Measurements from ENCODE around the gene GNL1. TPM values are rescaled to one million over a fixed set of nuclear protein-coding genes. Genes with fewer than 3 reads are reported as not detected.

Gene GNL1
- polyA plus RNA-seq, 1 of the 3 experiments (the other 2 are of a cell fraction) = 36.4 TPM

GRCh38 chr6:30564114-30564513 is 7.8 kb upstream of the GNL1 start:
- 96% methylated on average over 1 of the region's 1 CpG for WGBS (ENCODE audit: low lambda C conversion rate)
- CTCF ChIA-PET = interaction anchor here (1.1 to 1.4 kb wide), 4 partner anchors 19 to 109 kb away, joined by 3 to 4 read pairs (median 3); partner anchors contain the start of gene DHX16
- H3F3A ChIP-seq (replicated peaks; ENCODE audit: insufficient read depth) = peaks cover 16% of the 10 kb centered on the region

More at GRCh38 chr6:30564114-30564513, 7.8 kb upstream of the GNL1 start:
- Histone ChIP-seq H3K27ac (ENCODE audit: low read depth in 2 of 2, low read length in 1 of 2) (no peak overlapping the region), H3K27me3 (ENCODE audit: insufficient read depth) (no peaks in the 10 kb centered on the region), H3K36me3 (replicated peaks in 1 of 2; ENCODE audit: control insufficient read depth in 1 of 2, insufficient read depth in 2 of 2, low read length in 1 of 2) (peaks cover 19 to 30% of the 10 kb centered on the region in 2 experiments), H3K9ac (no peak overlapping the region), H2AFZ (ENCODE audit: low read depth) (no peak overlapping the region), H3K4me2 (no peak overlapping the region), H4K20me1 (ENCODE audit: insufficient read depth) (no peaks in the 10 kb centered on the region), H3K79me2 (ENCODE audit: insufficient read depth) (peaks cover 15% of the 10 kb centered on the region), H3K4me1 (ENCODE audit: control insufficient read depth in 1 of 2, insufficient read depth in 2 of 2, low read depth in 1 of 2, low read length in 1 of 2) (peaks cover 0 to 2% of the 10 kb centered on the region in 2 experiments; a peak in 1 of 4 replicates), H3K4me3 (ENCODE audit: low read depth in 2 of 2, low read length in 1 of 2) (no peak overlapping the region), H3K9me2 (no peaks in the 10 kb centered on the region), H3K9me3 (no peaks in the 10 kb centered on the region)
- no peak for TF ChIP-seq FOXM1 (IDR thresholded peaks at IDR 0.05; ENCODE audit: low read depth)
- TF ChIP-seq GABPA (IDR thresholded peaks at IDR 0.05; ENCODE audit: low read depth) = no peak
- TF ChIP-seq NRF1 (IDR thresholded peaks at IDR 0.05; ENCODE audit: low read depth, low read length) = no peak
- no peak for TF ChIP-seq MAX (IDR thresholded peaks at IDR 0.05; ENCODE audit: low read depth)
- TF ChIP-seq CHD2 (IDR thresholded peaks at IDR 0.05; ENCODE audit: low read length, partially characterized antibody) = no peak
- no peak for TF ChIP-seq IRF3 (IDR thresholded peaks at IDR 0.05; ENCODE audit: low read depth, low read length)
- TF ChIP-seq RFX5 (IDR thresholded peaks at IDR 0.05; ENCODE audit: low read length) = no peak
- no peak for TF ChIP-seq ZBTB33 (IDR thresholded peaks at IDR 0.05; ENCODE audit: borderline replicate concordance, low read depth)
- TF ChIP-seq POLR2AphosphoS5 (IDR thresholded peaks at IDR 0.05; ENCODE audit: low read depth, low read length) = no peak
- no peak for TF ChIP-seq USF2 (IDR thresholded peaks at IDR 0.05; ENCODE audit: borderline replicate concordance, low read depth, low read length)
- TF ChIP-seq JUND (IDR thresholded peaks at IDR 0.05) = no peak
- TF ChIP-seq EP300 (IDR thresholded peaks at IDR 0.05; ENCODE audit: borderline replicate concordance in 1 of 2, low read depth in 1 of 2, low read length in 1 of 2) = no peak
- no peak for TF ChIP-seq TEAD4 (IDR thresholded peaks at IDR 0.05; ENCODE audit: borderline replicate concordance, insufficient read depth)
- POLR2A ChIA-PET = no interaction called here
- no peak for DNase-seq

Data from SK-N-SH (cell line).